Thymus (tissue), 11 donors: ENCODE measurements around the gene NRXN2. TPM values are rescaled to one million over a fixed set of nuclear protein-coding genes. Genes with fewer than 3 reads are reported as not detected.
A peak's percentile ranks its signal among the peaks of the same experiment; 100 is the strongest.

Source experiments
- DNase-seq, 9 donors: peaks; one replicate each; pipeline ENCODE4 v3.0.0-alpha.2; 2013; ENCODE audit warnings: low spot score in 9 of 9, low read depth in 6 of 9, missing footprints in 1 of 9
- H3K27ac ChIP-seq, 2 donors: one replicate each; pipeline ENCODE4 v1.5.1; 2013; ENCODE audit warnings: control low read depth in 1 of 2, low read depth in 1 of 2, low read length in 1 of 2, mild to moderate bottlenecking in 1 of 2, moderate library complexity in 1 of 2
- H3K27me3 ChIP-seq, 2 donors: one replicate each; pipeline ENCODE4 v1.5.1; 2013; ENCODE audit warnings: low read length in 1 of 2; ENCODE audit not compliant: control insufficient read depth in 2 of 2, insufficient read depth in 1 of 2
- H3K36me3 ChIP-seq, 2 donors: one replicate each; pipeline ENCODE4 v1.5.1; 2013; ENCODE audit warnings: low read length in 1 of 2, mild to moderate bottlenecking in 1 of 2, moderate library complexity in 1 of 2; ENCODE audit not compliant: control insufficient read depth in 2 of 2, insufficient read depth in 2 of 2
- H3K4me1 ChIP-seq, 2 donors: one replicate each; pipeline ENCODE4 v1.5.1; 2013; ENCODE audit warnings: low read length in 2 of 2; ENCODE audit not compliant: control insufficient read depth in 2 of 2, insufficient read depth in 2 of 2
- H3K4me3 ChIP-seq, 2 donors: one replicate each; pipeline ENCODE4 v1.5.1; 2013; ENCODE audit warnings: low read length in 2 of 2, control low read depth in 1 of 2, mild to moderate bottlenecking in 1 of 2
- H3K9me3 ChIP-seq, 2 donors: one replicate each; pipeline ENCODE4 v1.5.1; 2013; ENCODE audit warnings: low read length in 1 of 2, mild to moderate bottlenecking in 1 of 2; ENCODE audit not compliant: control insufficient read depth in 2 of 2, insufficient read depth in 1 of 2
- WGBS: extraction: QIAGEN DNeasy Blood & Tissue Kit; methylation state at CpG from one replicate; pipeline ENCODE4 v1.1.7; 2013; 5-methylcytosine and 5-hydroxymethylcytosine counted together
- polyA plus RNA-seq: library from polyadenylated mRNA; stranded (reverse); fragments of 200-250 nt; gene quantifications from one replicate; pipeline ENCODE4 v1.2.3, GENCODE V29; 2013
- total RNA-seq: library from RNA; stranded (reverse); fragments of 120-200 nt; gene quantifications from one replicate; pipeline ENCODE4 v1.2.4, GENCODE V29; 2013
- donor health status: healthy.

NRXN2 gene
- total and polyA plus RNA-seq, 2 donors = 0.85 to 1.6 TPM

GRCh38 chr11:64718780-64719124 is 4.2 kb downstream of the NRXN2 start:
- no peaks in the 10 kb centered on the region for H3K36me3 ChIP-seq
- H3K4me3 ChIP-seq = no peak overlapping the region
- peaks cover 58 to 95% of the 10 kb centered on the region in 2 donors for H3K27me3 ChIP-seq
- DNase-seq = no peak
- WGBS = 81% methylated on average over 4 of the region's 4 CpGs
- H3K4me1 ChIP-seq = peaks cover 5 to 8% of the 10 kb centered on the region in 2 donors
- no peak overlapping the region for H3K27ac ChIP-seq
- H3K9me3 ChIP-seq = peaks cover 0 to 3% of the 10 kb centered on the region in 2 donors

DNA sequence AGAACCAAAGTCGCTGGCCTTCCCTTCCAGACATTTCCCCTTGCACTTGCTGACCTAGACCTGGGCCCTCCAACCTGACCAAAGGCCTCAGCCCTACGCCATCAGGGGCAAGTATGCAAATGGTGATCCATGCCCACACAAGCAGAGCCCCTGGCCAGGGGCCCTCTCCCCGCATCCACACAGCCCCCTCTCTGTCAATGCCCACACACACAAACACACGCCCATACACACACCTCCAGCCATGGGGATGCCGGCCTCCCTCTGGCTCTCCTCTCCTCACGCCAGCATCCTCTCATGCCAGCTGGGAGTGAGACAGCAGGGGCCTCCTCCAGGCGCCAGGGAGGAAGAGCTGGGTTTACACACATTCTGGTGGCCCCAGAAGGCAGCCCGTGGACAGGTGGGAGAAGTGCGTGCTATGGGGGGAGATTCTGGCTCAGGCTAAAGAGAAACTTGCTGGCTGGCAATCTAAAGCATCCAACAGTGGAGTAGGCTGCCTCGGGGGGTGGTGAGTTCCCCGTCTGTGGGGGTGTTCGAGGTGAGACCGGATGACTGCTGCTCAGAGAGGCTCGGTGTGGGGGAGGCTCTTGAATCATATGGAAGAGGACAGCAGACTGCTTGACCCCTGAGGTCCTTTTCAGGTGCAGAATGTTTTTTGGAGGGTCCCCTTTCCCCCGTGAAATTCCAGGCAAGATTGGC is 4.8 kb downstream of the NRXN2 start:
- WGBS = 88% methylated on average over 15 of the region's 15 CpGs
- H3K9me3 ChIP-seq = peaks cover 0 to 3% of the 10 kb centered on the region in 2 donors
- no peak for DNase-seq
- H3K4me1 ChIP-seq = peaks cover 2% of the 10 kb centered on the region in 2 donors
- no peak overlapping the region for H3K4me3 ChIP-seq
- H3K36me3 ChIP-seq = no peaks in the 10 kb centered on the region
- no peak overlapping the region for H3K27ac ChIP-seq
- peaks cover 63 to 94% of the 10 kb centered on the region in 2 donors for H3K27me3 ChIP-seq

- Histone ChIP-seq H3K27ac (no peak overlapping the region), H3K36me3 (no peaks in the 10 kb centered on the region), H3K4me3 (no peak overlapping the region), H3K9me3 (peaks cover 0 to 3% of the 10 kb centered on the region in 2 donors), H3K27me3 (peaks cover 66 to 95% of the 10 kb centered on the region in 2 donors), H3K4me1 (peaks cover 2 to 10% of the 10 kb centered on the region in 2 donors)
- no peak for DNase-seq
- 94% methylated on average over 4 of the region's 4 CpGs for WGBS
Measured at GRCh38 chr11:64717268-64717578, 5.8 kb downstream of the NRXN2 start.

- Histone ChIP-seq H3K9me3 (peaks cover 0 to 3% of the 10 kb centered on the region in 2 donors), H3K4me3 (no peak overlapping the region), H3K27me3 (peaks cover 67 to 95% of the 10 kb centered on the region in 2 donors), H3K4me1 (peaks cover 2 to 10% of the 10 kb centered on the region in 2 donors), H3K27ac (no peak overlapping the region), H3K36me3 (no peaks in the 10 kb centered on the region)
- 60% methylated on average over 21 of the region's 21 CpGs for WGBS
- DNase-seq = no peak
Measured at GRCh38 chr11:64716473-64717267, 6.3 kb downstream of the NRXN2 start.

- peaks cover 67 to 95% of the 10 kb centered on the region in 2 donors for H3K27me3 ChIP-seq
- H3K4me1 ChIP-seq = peaks cover 8 to 10% of the 10 kb centered on the region in 2 donors
- H3K4me3 ChIP-seq = no peak overlapping the region
- H3K9me3 ChIP-seq = peaks cover 0 to 3% of the 10 kb centered on the region in 2 donors
- no peak overlapping the region for H3K27ac ChIP-seq
- DNase-seq = no peak
- 64% methylated on average over 13 of the region's 13 CpGs for WGBS
- no peaks in the 10 kb centered on the region for H3K36me3 ChIP-seq
Measured at GRCh38 chr11:64715756-64716472, 7.1 kb downstream of the NRXN2 start.

- H3K27ac ChIP-seq = no peak overlapping the region
- peaks cover 0 to 3% of the 10 kb centered on the region in 2 donors for H3K9me3 ChIP-seq
- 76% methylated on average over 5 of the region's 5 CpGs for WGBS
- DNase-seq = no peak
- H3K4me3 ChIP-seq = no peak overlapping the region
- peaks cover 69 to 95% of the 10 kb centered on the region in 2 donors for H3K27me3 ChIP-seq
- H3K4me1 ChIP-seq = peaks cover 10 to 12% of the 10 kb centered on the region in 2 donors
- H3K36me3 ChIP-seq = no peaks in the 10 kb centered on the region
Measured at GRCh38 chr11:64715110-64715509, 7.9 kb downstream of the NRXN2 start.

- Histone ChIP-seq H3K27me3 (peaks cover 66 to 96% of the 10 kb centered on the region in 2 donors), H3K27ac (no peak overlapping the region), H3K9me3 (peaks cover 0 to 3% of the 10 kb centered on the region in 2 donors), H3K4me1 (peaks cover 10 to 12% of the 10 kb centered on the region in 2 donors), H3K4me3 (no peak overlapping the region), H3K36me3 (no peaks in the 10 kb centered on the region)
- 78% methylated on average over 5 of the region's 5 CpGs for WGBS
- DNase-seq = no peak
Measured at GRCh38 chr11:64714666-64715065, 8.3 kb downstream of the NRXN2 start.

- Histone ChIP-seq H3K27ac (no peak overlapping the region), H3K36me3 (no peaks in the 10 kb centered on the region), H3K9me3 (peaks cover 0 to 3% of the 10 kb centered on the region in 2 donors), H3K27me3 (peaks cover 66 to 96% of the 10 kb centered on the region in 2 donors), H3K4me3 (peak overlapping the region in 1 of 2 donors; percentile 23), H3K4me1 (peaks cover 10 to 12% of the 10 kb centered on the region in 2 donors)
- DNase-seq = no peak
- 16% methylated on average over 39 of the region's 39 CpGs for WGBS
Measured at GRCh38 chr11:64713781-64714363, 9.1 kb downstream of the NRXN2 start.
